HG03575 (cell line): Measurements from ENCODE around the gene CDK13.

Source experiments
- ATAC-seq: cut with Tn5 transposase; IDR thresholded peaks from one replicate; pipeline ENCODE4 v1.9.1; 2021; ENCODE audit not compliant: unreplicated experiment, insufficient number of reproducible peaks, low FRiP score; ENCODE audit errors: extremely low read depth

CDK13 gene

GRCh38 chr7:40000734-40001315 is 50.8 kb downstream of the CDK13 start:
- no peak for ATAC-seq

- ATAC-seq: no peak
Observed at GRCh38 chr7:40001649-40002048, 51.6 kb downstream of the CDK13 start.

- ATAC-seq: no peak
Observed at GRCh38 chr7:40003597-40003996, 53.5 kb downstream of the CDK13 start.

GRCh38 chr7:40008223-40008815 is 58.3 kb downstream of the CDK13 start:
- ATAC-seq: no peak

- no peak for ATAC-seq
Observed at GRCh38 chr7:40009301-40009700, 59.2 kb downstream of the CDK13 start.

GRCh38 chr7:40014376-40014775 is 64.3 kb downstream of the CDK13 start:
- ATAC-seq: no peak

GRCh38 chr7:40015790-40016296 is 65.8 kb downstream of the CDK13 start:
- ATAC-seq: peak; percentile 76

- ATAC-seq: no peak
Observed at GRCh38 chr7:40019558-40019957, 69.5 kb downstream of the CDK13 start.

GRCh38 chr7:40024048-40024447 is 74.0 kb downstream of the CDK13 start:
- ATAC-seq: no peak

- ATAC-seq: no peak
Observed at GRCh38 chr7:40024841-40025240, 74.8 kb downstream of the CDK13 start.

- no peak for ATAC-seq
Observed at GRCh38 chr7:40027545-40027944, 77.5 kb downstream of the CDK13 start.

- ATAC-seq: no peak
Observed at GRCh38 chr7:40033826-40034225, 83.8 kb downstream of the CDK13 start.

- no peak for ATAC-seq
Observed at GRCh38 chr7:40041456-40041855, 91.4 kb downstream of the CDK13 start.

- no peak for ATAC-seq
Observed at GRCh38 chr7:40043164-40043563, 93.1 kb downstream of the CDK13 start.

GRCh38 chr7:40047661-40048060 is 97.6 kb downstream of the CDK13 start:
- no peak for ATAC-seq

GRCh38 chr7:40057292-40057691 is 107.2 kb downstream of the CDK13 start:
- ATAC-seq: no peak

- ATAC-seq: no peak
Observed at GRCh38 chr7:40058026-40058425, 108.0 kb downstream of the CDK13 start.

- ATAC-seq: no peak
Observed at GRCh38 chr7:40058636-40059035, 108.6 kb downstream of the CDK13 start.

GRCh38 chr7:40059057-40059456 is 109.0 kb downstream of the CDK13 start:
- no peak for ATAC-seq

GRCh38 chr7:40072268-40072667 is 122.2 kb downstream of the CDK13 start:
- no peak for ATAC-seq

- ATAC-seq: no peak
Observed at GRCh38 chr7:40073239-40073638, 123.2 kb downstream of the CDK13 start.
